Vagina (tissue), 2 donors: ENCODE data around the gene SPOCK1.

Source experiments
- POLR2A ChIP-seq, 2 donors: fragments of 450-650 bp; IDR thresholded peaks; one replicate each; pipeline ENCODE4 v1.6.1; 2017; ENCODE audit warnings: antibody characterized with exemption in 2 of 2, mild to moderate bottlenecking in 2 of 2, moderate library complexity in 2 of 2
- POLR2AphosphoS5 ChIP-seq, 2 donors: sonication (generic); formaldehyde crosslinking; IDR thresholded peaks; one replicate each; pipeline ENCODE4 v1.9.0; 2017; ENCODE audit warnings: antibody characterized with exemption in 2 of 2, mild to moderate bottlenecking in 2 of 2, low read depth in 1 of 2; ENCODE audit not compliant: insufficient read depth in 1 of 2
- TF ChIP-seq, protein P1 (sequence below), 3 experiments: fragments of 450-650 bp in 2 of 3; fragments of 200-600 bp in 1 of 3; sonication (generic) in 1 of 3; IDR thresholded peaks; one replicate each; pipeline ENCODE4 v1.5.1; 2017 to 2019; ENCODE audit warnings: antibody characterized with exemption in 3 of 3, mild to moderate bottlenecking in 2 of 3, moderate library complexity in 2 of 3

DNA sequence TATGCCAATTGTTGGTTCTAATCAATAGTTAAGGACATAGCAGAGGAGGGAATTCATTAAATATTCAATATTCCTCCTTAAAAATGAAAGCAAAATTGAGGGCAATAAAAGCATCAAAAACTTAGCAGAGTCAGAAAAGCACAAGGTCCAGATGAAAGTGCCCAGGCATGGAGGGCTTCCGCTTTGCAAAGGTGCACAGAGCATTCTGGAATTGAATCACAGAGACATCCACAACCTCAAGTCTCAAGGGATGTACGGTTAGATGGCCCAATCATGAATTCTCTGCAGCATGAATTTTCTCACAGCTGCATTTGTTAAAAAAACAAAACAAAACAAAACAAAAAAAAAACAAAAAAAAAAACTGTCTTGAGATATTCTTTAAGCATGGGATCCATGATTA lies 253.7 kb downstream of the SPOCK1 start:
- TF ChIP-seq, protein P1, sequence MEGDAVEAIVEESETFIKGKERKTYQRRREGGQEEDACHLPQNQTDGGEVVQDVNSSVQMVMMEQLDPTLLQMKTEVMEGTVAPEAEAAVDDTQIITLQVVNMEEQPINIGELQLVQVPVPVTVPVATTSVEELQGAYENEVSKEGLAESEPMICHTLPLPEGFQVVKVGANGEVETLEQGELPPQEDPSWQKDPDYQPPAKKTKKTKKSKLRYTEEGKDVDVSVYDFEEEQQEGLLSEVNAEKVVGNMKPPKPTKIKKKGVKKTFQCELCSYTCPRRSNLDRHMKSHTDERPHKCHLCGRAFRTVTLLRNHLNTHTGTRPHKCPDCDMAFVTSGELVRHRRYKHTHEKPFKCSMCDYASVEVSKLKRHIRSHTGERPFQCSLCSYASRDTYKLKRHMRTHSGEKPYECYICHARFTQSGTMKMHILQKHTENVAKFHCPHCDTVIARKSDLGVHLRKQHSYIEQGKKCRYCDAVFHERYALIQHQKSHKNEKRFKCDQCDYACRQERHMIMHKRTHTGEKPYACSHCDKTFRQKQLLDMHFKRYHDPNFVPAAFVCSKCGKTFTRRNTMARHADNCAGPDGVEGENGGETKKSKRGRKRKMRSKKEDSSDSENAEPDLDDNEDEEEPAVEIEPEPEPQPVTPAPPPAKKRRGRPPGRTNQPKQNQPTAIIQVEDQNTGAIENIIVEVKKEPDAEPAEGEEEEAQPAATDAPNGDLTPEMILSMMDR (IDR thresholded peaks at IDR 0.05): no peak
- TF ChIP-seq POLR2A (IDR thresholded peaks at IDR 0.05): no peak
- no peak for TF ChIP-seq POLR2AphosphoS5 (IDR thresholded peaks at IDR 0.05; ENCODE audit: insufficient read depth in 1 of 2, low read depth in 1 of 2)
